GM13977 (cell line): ENCODE data around the gene BRIP1.

Source experiments
- DNase-seq: peaks from one replicate; pipeline ENCODE4 v3.0.0; 2012; ENCODE audit warnings: low spot score
- in situ Hi-C: fragments of 300-500 bp; cut with MboI; formaldehyde crosslinking; loops from one replicate; pipeline ENCODE4 v1.12.0; 2022; ENCODE audit warnings: low sequenced_read_pairs, low pct_unique_long_range_greater_than_20kb, mixed read lengths, inconsistent platforms; ENCODE audit not compliant: unreplicated experiment
- TF ChIP-seq, protein P1 (sequence below): IDR thresholded peaks from 2 replicates; pipeline ENCODE4 v1.5.1; 2012; ENCODE audit warnings: mild to moderate bottlenecking, control low read depth; ENCODE audit not compliant: insufficient read depth; ENCODE audit errors: extremely low read depth, missing control alignments

The BRIP1 gene

GRCh38 chr17:61738249-61738648 lies 125.1 kb downstream of the BRIP1 start:
- TF ChIP-seq, protein P1, sequence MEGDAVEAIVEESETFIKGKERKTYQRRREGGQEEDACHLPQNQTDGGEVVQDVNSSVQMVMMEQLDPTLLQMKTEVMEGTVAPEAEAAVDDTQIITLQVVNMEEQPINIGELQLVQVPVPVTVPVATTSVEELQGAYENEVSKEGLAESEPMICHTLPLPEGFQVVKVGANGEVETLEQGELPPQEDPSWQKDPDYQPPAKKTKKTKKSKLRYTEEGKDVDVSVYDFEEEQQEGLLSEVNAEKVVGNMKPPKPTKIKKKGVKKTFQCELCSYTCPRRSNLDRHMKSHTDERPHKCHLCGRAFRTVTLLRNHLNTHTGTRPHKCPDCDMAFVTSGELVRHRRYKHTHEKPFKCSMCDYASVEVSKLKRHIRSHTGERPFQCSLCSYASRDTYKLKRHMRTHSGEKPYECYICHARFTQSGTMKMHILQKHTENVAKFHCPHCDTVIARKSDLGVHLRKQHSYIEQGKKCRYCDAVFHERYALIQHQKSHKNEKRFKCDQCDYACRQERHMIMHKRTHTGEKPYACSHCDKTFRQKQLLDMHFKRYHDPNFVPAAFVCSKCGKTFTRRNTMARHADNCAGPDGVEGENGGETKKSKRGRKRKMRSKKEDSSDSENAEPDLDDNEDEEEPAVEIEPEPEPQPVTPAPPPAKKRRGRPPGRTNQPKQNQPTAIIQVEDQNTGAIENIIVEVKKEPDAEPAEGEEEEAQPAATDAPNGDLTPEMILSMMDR = no peak
- DNase-seq = no peak
- in situ Hi-C loops = no loop called here

DNA sequence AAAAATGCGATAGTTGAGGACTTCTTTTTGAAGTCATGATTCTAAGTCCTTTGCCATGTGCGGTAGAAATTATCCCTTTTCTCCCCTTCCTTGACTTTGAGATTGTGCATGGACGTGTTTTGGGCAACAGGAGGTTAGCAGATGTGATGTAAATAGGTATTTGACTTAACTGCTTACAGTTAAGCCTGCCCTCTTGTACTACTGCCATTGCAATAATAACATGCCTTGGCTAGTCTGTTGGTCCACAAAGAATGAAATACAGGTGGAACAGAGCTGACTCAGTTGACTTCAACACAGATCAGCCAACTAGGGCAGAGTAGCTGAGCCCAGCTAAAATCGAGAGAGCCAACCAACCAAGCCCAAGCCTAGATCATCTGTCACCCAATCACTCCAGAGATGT lies 125.5 kb downstream of the BRIP1 start:
- DNase-seq = no peak
- TF ChIP-seq, protein P1 = no peak

DNA sequence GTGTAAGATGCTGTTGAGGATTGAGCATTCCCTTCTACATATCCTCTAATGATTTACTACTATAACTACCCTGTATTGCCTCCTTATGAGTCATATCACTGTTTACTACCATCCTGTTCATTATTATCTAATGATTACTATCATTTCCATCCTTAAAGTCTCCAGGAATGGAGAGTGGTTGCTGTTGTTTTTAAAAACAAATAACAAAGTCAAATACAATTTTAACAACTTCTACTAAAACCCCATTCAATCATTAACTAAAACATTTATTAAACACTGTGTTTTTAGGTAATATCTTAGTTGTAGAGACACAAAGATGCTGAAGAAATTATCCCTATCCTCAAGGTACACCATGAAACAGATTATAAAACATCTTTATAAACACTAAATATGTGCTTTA lies 126.9 kb downstream of the BRIP1 start:
- TF ChIP-seq, protein P1 = no peak
- in situ Hi-C loops = no loop called here
- DNase-seq = no peak

More for the DNA sequence above, 125.5 kb downstream of the BRIP1 start:
- in situ Hi-C loops = no loop called here

GRCh38 chr17:61735807-61736206 lies 127.5 kb downstream of the BRIP1 start:
- TF ChIP-seq, protein P1 = no peak
- in situ Hi-C loops = no loop called here
- DNase-seq = no peak

DNA sequence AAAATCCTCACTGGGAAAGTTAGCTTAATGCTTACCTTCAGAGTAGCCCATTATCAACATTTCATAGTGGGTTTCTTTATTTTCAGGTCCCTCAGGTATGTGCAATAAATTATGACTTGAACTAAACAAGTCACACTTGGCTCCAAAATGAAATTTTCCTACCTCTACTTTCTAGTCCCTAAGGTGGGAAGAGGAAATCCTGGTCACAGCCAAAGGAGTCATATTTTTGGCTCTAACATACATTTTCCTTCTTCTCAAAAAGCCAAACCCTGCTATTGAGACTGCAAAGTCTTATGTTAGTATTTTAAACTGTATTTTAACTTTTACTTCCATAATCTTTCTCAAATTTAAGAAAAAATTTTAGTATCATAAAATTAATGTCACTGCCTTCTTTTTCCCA lies 128.9 kb downstream of the BRIP1 start:
- in situ Hi-C loops = no loop called here
- TF ChIP-seq, protein P1 = no peak
- no peak for DNase-seq

- in situ Hi-C loops = no loop called here
- no peak for DNase-seq
- TF ChIP-seq, protein P1 = no peak
These were observed 129.3 kb downstream of the BRIP1 start for GRCh38 chr17:61734012-61734411.

DNA sequence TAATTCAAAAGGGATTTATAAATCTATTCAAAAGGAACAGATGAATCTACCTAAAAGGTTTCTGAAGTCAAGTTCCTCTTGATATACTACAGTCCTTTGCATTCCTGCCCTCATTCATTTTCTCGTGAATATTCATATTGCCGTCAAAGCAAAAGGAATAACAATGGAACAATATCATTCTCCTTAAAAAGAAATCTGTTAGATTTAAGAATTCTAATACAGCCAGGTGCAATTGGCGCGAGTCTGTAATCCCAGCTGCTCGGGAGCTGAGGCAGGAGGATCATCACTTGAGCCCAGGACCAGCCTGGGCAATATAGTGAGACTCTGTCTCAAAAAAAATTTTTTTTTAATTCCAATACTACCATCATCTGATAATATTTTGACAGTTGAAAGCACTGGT lies 130.3 kb downstream of the BRIP1 start:
- TF ChIP-seq, protein P1 = no peak
- no peak for DNase-seq
- in situ Hi-C loops = no loop called here
